AG20443 (cell line): ENCODE data around the gene FARP2.
"Not testable (repeated sequence)": the region's sequence is repeated elsewhere in the genome, so short reads cannot be mapped to it uniquely, and the experiment has no call there.

Source experiments
- DNase-seq: peaks from one replicate; pipeline ENCODE4 v3.0.0; 2012; ENCODE audit warnings: low spot score, mixed read lengths

Gene FARP2

DNA sequence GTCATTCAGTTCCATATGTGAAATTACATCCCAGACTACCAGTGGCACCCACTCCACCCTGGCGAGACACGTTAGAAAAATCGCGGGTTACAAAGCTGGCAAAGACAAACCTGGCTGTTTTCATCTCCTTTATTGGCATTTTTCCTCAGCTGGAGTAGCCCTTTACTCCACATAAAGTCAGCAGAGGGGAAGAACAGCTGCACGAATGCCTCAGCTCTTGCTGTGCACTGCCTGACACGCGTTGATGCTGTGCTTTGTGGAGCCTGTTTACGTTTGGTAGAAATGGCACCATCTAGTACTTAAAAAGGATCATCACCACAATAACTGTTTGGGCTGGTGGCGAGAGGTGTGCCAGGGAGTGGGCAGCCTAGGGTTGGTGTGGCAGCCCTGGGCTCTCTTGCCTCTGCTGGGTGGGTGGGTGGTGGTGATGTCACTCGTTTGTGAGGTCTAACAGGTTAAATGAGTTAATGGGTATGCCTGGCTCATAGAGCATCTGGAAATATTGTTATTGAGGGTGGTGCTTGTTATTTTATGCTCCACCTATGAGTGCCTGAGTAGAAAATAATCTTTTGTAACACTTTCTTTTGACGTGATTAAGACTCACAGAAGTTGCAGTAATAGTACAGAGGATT is 16.4 kb downstream of the FARP2 start:
- no peak for DNase-seq

DNA sequence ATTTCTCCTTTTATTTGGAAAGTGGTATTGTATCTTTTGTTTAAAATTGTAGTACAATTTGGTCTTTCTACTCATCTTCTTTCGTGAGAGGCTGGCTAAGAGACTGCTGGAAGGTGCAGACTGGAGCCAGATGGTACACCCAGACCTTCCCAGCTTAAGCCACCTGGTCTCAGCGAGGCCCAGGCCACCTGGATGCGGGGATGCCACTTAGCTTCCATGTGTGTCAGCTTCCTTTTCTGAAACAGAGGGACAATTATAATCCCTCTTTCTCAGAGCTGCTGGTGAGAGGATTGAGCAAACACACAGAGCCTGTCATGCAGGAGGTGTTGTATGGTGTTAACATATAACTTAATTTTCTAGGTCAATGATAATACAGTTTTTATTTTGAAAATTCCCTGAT is 17.4 kb downstream of the FARP2 start:
- DNase-seq: no peak

- DNase-seq: not testable (repeated sequence)
Observed at GRCh38 chr2:241373906-241374305, 17.8 kb downstream of the FARP2 start.

GRCh38 chr2:241375300-241375699 is 19.2 kb downstream of the FARP2 start:
- no peak for DNase-seq

DNA sequence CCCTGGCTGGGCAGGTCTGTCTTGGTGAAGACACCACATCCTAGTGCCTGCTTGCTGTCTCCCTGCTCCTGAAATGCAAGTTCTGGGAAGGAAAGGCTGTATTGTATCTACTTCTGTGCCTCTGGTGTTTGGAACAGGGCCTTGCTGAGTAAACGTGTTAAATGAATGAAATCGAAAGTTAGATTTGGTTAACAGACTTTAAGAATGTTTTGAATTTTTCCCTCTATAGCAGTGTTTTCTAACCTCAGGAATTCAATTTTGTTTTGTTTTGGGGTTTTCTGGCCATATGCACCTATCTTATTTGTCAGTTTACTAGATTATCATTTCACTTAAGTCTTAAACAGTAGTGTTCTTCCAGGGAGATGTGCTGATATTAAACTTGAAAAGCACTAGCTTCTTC is 20.7 kb downstream of the FARP2 start:
- DNase-seq: no peak

- DNase-seq: peak; percentile 50
Observed at GRCh38 chr2:241378816-241379215, 22.7 kb downstream of the FARP2 start.

GRCh38 chr2:241379481-241380480 is 23.7 kb downstream of the FARP2 start:
- peak; percentile 63 for DNase-seq

- no peak for DNase-seq
Observed at GRCh38 chr2:241381872-241382271, 25.8 kb downstream of the FARP2 start.

GRCh38 chr2:241385450-241385849 is 29.4 kb downstream of the FARP2 start:
- DNase-seq: not testable (repeated sequence)

GRCh38 chr2:241386519-241386918 is 30.4 kb downstream of the FARP2 start:
- DNase-seq: no peak

DNA sequence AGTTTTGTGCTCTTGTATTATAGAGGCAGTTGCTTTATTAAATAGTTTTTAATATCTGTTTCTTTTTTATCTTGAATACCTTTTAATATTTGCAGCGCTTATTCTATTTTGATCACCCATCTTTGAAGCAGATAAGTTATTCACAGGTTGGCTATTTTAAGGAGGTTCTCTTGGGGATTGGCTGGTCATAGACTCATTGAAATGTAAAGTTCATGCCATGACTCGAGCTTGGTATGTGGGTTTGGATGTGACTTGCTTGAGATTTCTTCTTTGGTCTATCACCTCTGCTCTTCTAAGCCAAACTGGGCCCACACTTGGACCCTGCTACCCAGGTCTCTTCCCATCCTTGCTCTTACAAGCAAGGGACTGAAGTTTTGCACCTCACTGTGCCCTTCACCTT is 33.6 kb downstream of the FARP2 start:
- no peak for DNase-seq

DNA sequence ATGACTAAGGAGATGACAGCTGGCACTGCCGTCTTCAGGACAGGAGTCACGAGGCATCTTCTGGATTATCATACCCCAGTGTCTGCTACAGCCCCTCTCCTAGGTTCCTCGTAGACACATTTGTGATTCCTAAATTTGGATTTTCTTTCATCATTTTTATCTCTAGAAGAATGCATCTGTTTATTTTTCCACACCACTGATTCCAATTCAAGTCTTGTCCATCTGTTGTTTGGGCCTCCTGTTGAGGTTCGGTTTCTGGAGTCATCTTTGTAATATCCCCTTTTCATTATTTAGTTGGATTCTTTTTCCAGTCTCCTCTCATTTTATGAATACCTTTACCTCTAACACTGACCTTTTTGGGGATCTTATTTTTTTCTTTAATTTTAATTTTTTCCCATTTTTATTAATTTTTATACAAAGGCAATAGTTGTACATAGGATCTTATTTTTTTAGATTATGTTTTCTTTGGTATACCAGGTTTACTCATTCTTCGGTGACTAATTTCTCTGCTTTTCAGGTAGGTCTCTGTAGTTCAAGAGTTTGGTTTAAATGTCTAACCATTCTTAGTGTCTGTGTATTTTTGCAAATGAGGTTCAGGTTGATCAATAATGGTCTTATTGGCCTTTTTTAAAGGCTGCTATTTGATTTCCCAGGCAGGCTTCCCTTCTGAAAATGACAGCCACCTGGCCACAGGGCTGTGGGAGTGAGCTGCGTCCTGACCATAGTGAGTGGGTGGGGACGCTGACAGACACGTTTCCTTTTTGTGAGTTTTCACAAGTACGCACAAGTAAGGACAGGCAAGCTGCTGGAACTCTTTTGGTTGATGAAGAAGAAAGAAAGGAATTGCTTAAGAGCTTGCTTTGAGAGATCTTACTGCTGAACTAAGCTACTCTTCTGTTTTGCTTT is 34.5 kb downstream of the FARP2 start:
- no peak for DNase-seq

DNA sequence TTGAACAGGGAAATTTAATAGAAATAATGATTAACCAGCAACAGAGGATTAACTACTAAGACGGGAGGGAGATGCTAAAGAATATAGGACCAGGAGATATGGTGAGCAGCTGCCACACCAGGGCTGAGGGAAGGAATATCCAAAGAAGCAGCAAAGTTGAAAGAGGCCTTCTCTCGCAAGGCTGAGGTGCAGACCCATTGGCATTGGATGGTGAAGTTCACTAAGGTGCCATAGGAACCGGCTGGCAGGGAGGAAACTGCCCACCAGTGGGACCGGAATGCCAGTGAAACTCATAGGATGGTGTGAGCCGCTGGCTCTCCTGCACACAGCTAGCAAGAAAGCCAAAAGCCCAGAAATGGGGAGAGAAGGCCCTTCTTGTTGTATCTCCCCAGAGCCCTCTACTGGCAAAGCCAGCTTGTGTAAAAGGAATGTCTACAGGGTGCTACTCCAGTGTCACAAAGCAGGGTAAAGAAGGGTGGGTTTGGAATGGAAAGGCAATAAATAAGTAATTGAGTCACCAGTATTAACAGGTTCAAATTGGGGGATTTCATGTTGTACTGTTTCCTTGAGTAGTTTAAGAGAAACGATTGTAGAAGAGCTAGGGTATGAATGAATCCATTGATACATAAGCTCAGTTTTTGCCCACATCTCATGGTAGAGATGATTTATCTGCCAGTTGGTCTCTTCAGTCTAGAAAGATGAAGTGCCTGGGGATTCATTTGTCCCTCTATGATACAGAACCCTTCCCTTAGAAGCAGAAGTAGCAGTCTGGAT is 36.0 kb downstream of the FARP2 start:
- peak; percentile 48 for DNase-seq

DNA sequence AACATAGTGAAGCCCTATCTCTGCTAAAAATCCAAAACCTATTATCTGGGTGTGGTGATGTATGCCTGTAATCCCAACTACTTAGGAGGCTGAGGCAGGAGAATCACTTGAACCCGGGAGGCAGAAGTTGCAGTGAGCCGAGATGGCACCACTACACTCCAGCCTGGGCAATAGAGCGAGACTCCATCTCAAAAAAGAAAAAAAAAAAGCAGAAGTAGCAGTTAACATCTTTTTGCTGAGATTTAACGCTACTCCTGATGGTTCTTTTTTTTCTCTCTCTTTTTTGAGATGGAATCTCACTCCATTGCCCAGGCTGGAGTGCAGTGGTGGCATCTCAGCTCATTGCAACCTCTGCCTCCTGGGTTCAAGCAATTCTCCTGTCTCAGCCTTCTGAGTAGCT is 36.7 kb downstream of the FARP2 start:
- not testable (repeated sequence) for DNase-seq

DNA sequence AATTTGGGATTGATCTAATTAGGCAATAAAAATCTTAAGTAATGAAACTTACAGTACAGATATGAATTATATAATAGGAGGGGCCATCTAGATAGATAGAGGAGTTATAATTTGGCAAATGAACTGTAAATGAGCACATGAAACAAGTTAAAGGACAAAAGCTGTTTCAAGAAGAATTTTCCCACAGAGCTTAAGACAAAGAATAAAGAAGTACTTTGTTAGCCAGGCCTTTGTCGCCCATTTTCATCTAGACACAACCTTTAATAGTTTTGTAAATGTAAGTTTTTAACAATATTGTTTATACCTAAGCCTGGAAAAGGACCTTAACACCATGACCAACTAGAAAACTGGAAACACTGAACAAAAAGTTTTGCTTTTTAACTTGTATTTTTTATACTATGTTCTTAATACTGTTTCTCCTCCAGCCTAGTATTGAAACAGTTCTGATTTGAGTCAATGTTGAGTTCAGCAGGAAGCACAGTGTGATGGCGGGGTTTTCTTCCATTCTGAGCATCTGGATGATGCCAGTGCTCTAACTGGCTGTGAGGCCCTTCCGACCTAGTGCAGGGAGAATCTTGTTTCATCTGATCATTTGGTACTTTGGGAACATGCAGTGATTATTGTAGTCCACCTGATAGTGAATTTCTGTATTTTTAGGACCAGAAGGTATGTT is 37.6 kb downstream of the FARP2 start:
- DNase-seq: no peak

GRCh38 chr2:241396809-241397208 is 40.7 kb downstream of the FARP2 start:
- DNase-seq: not testable (repeated sequence)

DNA sequence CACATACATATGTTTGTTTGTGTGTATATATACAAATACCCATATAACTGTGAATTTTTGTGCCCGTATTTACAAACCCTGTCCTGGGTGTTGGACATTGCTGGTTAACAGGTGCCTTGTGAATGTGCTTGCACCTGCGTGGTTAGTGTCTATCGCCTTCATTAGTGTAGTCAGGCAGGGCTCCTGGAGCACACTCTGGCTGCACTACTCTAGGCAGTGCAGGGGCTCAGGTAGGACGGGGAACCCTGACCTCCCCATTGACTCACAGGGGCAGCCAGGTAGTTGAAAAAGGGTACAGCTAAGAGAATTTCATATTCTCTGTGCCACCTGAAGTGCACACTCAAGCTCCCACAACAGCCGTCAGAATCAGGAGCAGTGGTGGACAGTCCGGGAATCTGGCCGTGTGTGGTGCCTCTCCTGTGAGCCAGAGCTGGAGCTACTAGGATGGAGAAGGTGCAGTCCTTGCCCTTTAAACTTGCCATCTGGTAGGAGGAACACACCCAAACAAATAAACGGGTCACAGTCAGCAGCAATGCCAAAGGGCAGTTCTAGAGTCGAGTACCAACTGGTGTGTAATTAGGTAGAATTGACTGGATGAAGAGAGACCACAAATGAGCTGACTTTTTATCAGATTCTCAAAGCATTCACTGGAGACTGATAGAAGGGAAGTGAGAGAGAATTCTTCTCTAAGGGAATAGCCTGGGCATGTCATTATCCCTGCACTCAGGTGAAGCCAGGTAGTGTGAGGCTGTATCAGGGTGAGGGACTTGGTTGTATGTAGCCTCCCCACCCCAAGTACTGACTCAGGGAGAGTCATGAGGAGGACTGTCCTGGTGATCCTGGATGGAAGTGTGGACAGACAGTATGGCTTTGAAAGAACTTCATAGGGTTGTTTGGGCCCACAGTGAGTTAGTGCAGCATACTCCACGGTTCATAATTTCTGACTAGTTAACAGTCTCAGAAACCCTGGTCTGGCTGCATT is 44.1 kb downstream of the FARP2 start:
- no peak for DNase-seq

DNA sequence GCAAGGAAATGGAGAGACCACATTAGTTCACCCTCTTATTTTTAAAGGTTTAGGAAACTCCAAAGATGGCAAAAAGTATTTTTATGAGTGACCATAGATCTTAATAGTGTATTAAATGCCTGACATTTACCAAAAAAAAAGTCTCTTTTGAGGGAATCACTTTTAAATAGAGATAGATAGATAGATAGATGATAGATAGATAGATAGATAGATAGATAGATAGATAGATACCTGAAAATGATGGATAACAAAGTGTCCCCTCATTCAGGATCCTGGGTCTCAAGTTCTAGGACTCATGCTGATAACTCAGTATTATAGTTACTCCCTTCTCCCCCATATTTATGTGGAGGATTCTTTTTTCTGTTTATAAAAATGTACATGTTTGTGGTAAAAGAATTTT is 52.8 kb downstream of the FARP2 start:
- no peak for DNase-seq

- DNase-seq: no peak
Observed at GRCh38 chr2:241410739-241411176, 54.7 kb downstream of the FARP2 start.

- DNase-seq: no peak
Observed at GRCh38 chr2:241412144-241412543, 56.1 kb downstream of the FARP2 start.
